Embryonic facial prominence (tissue), 1 donor: Measurements from ENCODE around the gene MFAP3.

Experiments
- DNase-seq: peaks from one replicate; pipeline ENCODE4 v3.0.0-alpha.2; 2016; ENCODE audit errors: extremely low spot score

The MFAP3 gene

DNA sequence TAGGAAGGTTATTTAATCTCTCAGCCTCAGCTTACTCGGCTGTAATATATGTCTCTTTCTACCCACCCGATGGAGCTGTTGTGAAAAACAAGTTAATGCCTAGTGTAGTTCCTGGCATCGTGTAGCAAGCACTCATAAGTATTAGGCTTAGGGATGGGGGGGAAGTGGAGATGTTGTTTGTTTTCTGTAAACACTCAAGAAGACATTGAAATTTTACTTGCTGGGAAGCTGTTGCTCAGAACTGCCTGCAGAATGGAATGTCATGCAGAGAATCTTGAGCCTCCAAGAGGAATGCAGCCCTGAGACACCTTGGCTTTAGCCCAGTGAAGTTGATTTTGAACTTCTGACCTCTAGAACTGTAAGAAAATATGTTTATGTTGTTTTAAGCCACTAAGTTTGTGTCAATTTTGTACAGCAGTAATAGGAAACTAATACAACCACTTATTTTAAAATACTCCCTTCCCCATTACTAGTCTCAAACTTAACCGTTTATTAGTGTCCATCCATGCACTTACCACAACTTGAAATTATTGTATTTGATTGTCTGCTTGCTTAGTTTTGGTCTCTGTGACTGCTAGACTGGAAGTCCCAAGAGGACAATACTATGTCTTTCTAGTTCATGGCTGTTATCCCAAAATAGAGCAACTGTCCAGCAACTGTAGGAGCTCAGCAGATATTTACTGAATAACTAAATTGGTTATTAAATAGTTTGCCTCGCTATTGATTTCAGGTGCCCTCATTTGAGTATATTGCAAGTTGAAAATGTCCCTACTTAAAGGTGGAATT lies 53.8 kb downstream of the MFAP3 start:
- no peak for DNase-seq

DNA sequence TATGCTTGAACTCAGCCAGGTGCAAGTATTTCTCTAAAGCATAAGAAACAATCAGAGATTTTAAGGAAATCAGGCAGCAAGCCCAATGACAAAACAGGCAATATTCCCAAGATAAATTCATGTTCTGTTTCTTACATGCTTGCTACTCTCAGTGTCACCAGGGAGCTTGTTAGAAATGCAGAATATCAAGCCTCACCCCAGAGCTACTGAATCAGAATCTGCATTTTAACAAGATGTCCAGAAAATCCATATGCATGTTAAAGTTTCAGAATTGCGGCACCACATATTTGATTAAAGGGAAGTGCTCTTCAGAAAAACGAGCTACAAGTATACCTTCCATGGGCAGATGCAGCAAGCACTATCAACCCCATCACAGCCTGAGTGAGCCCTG lies 54.4 kb downstream of the MFAP3 start:
- no peak for DNase-seq

DNA sequence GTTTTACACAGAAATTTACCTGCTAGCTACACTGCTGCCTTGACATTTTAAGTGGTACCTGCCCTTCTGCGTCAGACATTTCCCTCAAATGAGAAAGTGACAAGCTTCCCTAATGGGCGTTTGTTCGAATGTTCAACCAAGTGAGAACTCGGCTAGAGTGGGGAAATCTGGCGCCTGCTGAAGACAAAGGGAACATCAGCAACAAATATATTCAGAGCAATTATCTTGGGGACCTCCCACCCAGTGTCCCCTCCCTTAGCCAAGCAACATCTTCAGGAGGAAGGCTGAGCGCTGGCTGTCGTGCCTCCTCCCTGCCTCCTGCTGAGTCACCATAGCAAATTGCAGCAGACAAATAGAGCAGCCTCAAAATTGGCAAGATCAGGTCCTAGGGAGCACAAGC lies 57.1 kb downstream of the MFAP3 start:
- DNase-seq, result no peak

DNA sequence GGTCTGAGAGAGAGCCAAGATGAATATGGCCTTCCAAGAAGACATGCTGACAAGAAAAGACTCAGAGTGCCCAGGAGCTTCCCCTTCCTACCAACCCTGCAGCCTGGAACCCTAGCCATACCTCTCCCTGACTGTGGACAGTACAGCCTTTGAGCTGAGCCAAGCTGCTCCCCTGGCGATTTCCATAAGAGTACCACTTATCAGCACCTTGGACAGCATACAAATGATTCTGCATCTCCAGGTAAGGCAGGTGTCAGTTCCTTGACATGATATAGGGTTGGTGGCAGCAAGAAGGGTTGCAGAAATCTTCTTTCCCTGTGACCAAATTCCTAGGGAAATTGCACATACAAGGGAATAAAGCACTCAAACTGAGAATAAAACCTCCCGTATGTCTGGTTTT lies 58.3 kb downstream of the MFAP3 start:
- DNase-seq, result no peak

DNA sequence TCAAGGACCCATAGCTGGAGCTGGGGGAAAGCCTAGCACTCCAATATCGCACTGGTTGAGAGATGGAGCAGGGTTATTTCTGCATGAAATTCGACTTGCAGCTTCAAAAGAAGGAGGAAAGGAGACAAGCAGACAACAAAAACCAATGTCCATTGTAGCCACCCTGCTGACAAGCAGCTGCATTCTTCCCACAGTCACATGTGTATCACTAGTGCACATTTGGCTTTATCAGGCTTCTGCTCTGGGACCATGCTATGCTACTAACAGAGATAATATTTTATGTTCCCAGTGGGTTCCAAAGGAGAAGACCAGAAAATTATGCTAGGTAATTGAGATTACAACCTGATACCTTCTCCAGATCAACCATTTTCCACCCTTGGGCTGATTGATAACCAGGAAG lies 59.7 kb downstream of the MFAP3 start:
- DNase-seq, result no peak

DNA sequence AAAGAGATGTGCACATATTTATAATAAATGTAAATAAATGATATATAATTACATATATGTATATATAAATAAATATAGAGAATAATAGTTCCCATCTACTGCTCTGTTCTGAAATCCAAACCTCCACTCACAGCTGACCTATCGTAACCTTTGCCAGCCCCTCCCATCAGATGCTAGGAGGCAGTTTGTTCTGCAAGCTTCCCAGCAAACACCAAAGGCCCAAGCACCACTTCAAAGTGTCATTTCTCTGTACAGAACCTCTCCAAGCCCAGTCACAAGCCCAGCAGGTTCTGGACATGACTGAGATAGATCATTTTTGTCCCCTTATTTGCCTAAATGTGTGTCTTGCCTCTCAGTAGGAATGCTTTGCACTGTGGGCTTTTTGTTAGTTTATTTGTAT lies 62.4 kb downstream of the MFAP3 start:
- no peak for DNase-seq

DNA sequence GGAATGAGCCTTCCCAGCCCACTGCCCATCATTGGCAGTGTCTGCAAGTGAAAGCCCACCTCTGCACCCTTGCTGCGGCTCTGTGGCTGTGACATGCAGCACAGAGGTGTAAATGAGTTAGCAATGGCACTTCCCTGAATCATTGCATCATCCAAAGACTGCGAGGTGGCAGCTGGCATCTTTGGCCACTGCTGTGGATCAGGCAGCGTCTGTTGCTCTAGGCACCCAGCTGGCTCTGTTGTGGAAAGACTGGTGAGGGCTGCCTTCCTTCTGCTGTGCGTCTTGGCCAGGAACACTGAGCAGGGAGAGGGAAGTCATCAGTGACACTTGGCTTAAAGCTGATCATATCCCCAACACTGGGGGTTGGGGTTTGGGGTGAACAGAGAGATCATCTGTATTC lies 64.5 kb downstream of the MFAP3 start:
- DNase-seq, result no peak
